Muscle of back (tissue), 11 donors: ENCODE data around the gene MBNL2. TPM values are rescaled to one million over a fixed set of nuclear protein-coding genes. Genes with fewer than 3 reads are reported as not detected.

Source experiments
- DNase-seq, 3 donors: peaks; one replicate each; pipeline versions ENCODE4 v3.0.0 to v3.0.0-alpha.2; 2013
- polyA plus RNA-seq, 10 donors: library from polyadenylated mRNA; unstranded; fragments of 120-200 nt; gene quantifications; one replicate each; pipeline ENCODE4 v1.2.1, GENCODE V29; 2013; ENCODE audit not compliant: insufficient read length in 10 of 10

The MBNL2 gene
- polyA plus RNA-seq, 10 donors: 25.4 to 40.1 (median 33.9) TPM

DNA sequence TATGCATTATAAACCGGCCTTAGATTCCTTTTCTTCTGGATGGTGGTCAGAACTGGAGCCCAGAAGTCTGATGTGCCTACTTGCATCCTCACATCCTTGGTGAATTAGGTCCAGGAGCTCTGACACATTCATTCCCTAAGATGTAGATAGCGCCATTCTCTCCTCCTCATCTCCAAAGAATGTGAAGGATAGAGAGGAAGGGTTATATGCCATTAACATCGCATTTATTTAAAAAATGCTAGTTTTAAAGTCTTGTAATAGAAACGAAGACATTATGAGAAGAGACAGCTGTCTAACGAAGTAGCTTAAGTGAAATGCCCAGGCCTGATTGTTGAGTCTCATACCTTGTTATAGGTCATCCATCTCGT is 9.7 kb downstream of the MBNL2 start:
- DNase-seq: peak in 1 of 3 donors; percentile 38

GRCh38 chr13:97233499-97233898 is 11.4 kb downstream of the MBNL2 start:
- DNase-seq: no peak

- DNase-seq: no peak
Measured at GRCh38 chr13:97234236-97234635, 12.1 kb downstream of the MBNL2 start.

DNA sequence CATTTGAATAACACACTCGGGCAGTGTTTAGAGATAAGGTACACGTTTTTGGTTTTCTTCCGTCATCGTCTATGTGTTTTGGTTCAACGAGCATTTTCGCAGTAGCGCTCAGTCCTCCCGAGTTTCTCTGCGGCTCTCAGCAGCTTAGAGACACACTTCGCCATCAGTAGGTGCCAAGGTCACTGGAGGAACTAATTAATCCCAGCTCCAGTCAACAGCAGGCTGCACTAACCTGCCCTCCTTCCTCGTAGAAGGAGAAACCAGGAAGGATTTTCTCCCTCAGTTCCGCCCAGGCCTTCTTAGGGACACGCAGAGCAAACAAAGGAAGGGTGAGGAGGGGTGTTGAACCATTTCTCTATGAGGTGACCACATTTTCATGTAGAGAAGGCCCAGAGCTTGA is 12.6 kb downstream of the MBNL2 start:
- DNase-seq: no peak

DNA sequence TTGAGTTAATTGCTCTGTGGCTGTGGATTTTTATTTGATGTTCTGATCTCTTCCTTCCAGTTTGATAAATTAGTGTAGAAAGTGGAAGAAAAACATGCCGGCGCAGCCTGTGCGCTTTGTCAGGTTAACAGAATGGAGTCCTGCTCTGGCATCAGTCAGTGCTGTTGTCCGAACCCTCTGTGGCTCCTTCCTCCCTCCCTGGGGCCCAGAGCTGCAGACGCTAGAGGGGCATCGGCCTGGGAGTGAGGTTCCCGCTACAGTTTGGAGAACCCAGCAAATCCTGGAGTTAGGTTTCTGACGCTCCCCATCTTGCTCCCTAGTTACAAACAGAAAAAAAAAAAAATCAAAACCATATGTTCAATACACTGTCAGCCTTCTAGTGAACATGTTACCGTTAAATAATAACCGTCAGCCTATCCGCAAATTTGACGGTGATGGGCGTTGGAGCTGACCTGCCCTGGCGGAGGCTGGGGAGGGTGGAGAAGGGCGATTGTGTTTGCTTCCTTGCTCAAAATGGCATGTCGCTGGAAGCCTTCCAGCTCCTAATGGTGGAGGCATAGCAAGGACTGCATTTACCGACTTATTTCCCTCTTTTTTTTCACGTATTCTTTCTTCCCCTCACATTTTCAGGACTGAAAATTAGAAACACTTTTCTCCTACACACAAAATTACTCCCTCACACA is 13.6 kb downstream of the MBNL2 start:
- peak in 1 of 3 donors; percentile 53 for DNase-seq

GRCh38 chr13:97237388-97237787 is 15.3 kb downstream of the MBNL2 start:
- DNase-seq: no peak

DNA sequence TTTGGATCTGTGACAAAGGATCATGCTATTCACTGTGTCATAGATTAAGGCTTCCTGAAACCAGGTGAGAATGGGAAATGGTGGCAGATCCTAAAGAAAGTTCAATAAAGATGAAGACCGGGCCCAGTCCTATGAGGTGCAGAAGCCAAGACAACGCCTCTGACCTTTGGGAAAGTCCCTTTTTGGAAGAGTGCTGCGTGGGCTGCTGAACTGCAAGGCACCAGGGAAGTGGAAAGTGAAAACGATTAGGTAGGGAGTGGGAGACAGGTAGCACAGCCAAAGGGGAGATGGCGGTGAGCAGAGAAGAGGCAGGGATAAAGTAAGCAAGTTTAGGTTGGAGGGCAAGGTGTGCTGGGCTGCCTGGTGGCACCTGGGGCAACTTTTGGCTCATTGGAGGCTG is 16.3 kb downstream of the MBNL2 start:
- no peak for DNase-seq

GRCh38 chr13:97238883-97239282 is 16.8 kb downstream of the MBNL2 start:
- DNase-seq: no peak

DNA sequence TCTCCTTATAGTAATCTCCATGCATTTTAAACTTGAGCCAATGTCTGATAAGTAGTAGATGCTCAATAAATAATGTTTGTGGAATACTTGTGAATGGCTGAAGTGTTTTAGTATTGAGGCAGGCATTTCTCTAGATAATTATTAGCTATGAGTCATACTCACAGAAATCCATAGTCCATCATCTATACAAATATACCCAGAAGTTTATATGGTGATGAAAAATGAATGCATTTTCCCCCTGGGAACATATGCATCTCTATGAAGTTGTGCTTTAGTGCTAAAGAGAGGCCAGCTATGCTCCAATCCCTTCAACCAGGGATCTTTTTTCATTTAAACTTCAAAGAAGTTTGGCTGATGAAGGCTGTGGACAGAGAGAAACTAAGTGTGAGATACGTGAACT is 17.2 kb downstream of the MBNL2 start:
- no peak for DNase-seq

DNA sequence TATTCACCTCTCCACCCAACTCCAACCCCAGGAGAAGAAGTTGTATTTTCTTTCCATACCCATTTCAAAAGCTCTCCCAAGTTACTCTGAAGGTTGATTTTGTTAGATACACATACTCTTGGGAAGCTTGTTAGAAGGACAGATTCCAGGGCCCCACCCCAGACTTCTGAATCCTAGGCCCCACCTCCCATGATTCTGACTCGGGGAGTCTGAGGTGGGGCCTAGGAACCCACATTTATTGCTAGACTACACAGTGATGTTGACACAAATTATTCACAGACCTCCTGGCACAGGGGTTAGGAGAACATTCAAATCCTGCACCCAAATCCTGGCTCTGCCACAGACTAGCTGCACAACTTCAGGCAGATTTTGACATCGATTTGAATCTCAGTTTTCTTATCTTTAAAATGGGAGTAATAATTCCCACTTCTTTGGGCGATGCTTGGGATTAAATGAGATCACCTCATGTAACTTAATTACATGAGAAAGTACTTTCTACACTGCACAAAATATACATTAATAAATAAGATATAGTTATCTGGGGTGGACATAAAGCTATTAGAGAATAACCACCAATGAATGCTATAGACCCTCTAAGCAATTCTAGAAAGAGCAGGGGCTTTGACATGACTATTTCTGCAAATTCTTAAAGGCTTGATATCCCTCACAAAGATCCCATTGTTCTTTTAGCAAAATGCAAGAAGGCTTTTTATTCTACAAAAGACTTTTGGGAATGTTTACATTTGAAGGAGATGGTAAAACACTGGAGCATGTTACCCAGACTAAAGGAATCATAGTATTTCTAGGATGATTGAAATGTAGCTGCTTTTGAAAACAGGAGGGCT is 18.0 kb downstream of the MBNL2 start:
- no peak for DNase-seq

DNA sequence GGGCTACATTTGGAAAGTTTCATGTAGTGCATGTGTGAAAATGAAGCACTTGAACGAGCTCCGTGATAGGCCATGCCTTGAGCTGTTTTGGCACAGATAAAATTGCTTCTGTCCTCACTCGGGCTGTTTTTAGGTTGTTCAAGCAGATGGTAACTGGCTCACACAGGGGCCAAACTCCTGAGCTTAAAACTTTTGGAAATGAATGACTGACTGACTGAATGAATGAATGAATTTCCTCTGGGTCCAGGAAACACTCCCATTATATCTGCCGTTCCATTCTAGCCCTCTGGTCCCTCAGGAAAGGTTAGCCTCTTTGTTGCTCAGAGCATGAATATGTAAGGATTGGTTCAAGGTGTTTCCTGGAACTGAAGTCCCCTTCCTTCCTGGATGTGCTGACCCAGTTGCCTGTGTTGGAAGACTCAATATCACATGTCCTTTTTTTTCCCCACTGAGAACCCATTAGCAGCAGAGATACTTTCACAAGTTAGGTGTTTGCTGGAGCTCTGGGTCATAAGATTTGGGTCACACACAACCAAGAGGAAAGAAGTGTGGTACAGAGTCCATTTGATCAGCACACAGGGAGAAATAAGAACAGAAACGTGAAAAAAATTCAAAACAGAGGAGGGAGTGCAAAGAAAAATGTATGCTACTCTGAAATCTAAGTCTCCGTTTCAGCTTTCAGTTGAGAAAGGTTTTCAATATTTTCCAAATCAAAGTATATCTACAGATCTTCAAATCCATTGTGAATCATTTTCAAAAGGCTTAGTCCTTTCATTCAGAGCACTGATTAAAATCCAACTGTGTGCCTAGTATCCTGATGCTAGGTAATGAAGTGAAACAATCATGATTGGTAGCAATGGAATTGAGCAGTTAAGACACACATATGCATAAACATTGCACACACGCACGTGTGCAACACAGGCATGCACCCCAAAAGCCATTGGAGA is 18.9 kb downstream of the MBNL2 start:
- DNase-seq: no peak

GRCh38 chr13:97241761-97242160 is 19.6 kb downstream of the MBNL2 start:
- DNase-seq: no peak

DNA sequence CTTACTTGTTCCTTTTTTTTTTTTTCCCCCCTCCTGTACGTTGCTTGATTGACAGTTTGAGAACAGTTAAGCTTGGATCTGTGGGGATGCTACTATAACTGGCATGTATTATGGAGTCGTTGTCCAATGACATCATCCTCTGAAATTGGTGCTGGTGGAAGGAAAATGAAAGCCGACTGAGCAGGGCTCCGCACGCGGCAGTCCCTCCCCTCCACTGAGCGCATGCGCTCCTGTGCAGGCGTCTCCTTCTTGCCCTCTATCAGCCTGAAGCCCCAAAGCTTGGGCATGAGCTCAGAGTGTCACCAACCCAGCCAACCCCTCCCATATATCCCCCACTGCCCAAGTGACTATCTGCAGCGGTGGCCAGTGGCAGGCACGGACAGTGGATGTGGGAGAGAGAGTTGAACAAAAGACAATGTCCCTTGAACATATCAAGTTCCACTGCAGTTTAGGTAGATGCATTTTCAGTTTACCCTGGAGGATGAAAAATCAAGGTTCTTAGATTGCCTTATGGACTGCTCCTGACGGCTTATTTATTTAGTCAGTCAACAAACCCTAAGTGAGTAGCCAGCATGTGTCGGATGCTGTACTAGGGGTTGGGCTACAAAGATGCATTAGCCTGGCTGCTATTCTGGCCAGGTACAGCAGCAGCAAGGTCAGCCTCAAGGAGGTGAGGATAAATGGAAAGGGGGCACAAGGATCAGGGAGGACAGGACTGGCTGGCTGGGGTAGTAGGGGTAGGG is 20.8 kb downstream of the MBNL2 start:
- DNase-seq: no peak

GRCh38 chr13:97243915-97244781 is 22.0 kb downstream of the MBNL2 start:
- DNase-seq: no peak

GRCh38 chr13:97245011-97245410 is 22.9 kb downstream of the MBNL2 start:
- DNase-seq: no peak

- DNase-seq: no peak
Measured at GRCh38 chr13:97246596-97247158, 24.5 kb downstream of the MBNL2 start.

- no peak for DNase-seq
Measured at GRCh38 chr13:97248243-97248642, 26.1 kb downstream of the MBNL2 start.

- DNase-seq: peak in 1 of 3 donors; percentile 68
Measured at GRCh38 chr13:97249093-97249795, 27.1 kb downstream of the MBNL2 start.

DNA sequence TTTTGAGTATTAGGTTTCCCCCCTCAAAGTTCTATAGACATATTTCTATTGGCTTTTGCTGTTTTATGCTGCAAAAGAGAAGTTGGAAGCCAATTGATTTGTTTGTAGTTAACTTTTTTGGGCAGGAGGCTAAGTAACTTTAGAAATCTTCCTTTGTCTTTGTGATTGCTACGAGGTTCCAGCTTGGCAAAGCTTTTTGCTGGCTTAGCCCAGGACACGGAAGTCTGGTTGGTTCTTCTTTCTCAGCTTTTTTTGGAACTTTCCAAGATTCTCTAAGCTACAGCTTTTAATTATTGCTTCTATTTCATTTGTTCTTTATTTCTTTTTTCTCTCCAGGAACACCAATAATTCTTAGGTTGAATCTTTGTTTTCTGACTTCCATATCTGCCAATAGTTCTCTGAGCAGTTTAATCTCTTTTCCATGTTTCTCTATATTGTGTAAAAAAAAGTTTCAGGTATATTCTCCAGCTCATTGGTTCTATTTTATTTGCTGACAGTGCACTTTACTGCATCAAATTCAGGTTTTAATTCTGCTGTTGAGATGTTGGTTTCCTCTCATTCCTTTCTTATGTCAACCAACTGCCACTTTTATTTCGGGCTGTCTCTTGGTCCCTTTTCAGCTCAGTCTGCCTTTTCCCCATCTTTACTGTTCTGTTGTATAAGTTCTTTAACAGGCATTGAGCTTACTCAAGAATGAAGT is 27.8 kb downstream of the MBNL2 start:
- no peak for DNase-seq
